H1 (cell line): ENCODE measurements around the gene SSH2. TPM values are rescaled to one million over a fixed set of nuclear protein-coding genes. Genes with fewer than 3 reads are reported as not detected.
A peak's percentile ranks its signal among the peaks of the same experiment; 100 is the strongest.

Source experiments
- CTCF ChIA-PET: fragments of 300-600 bp; sonication (Branson Sonifier 250); formaldehyde crosslinking; loops from one replicate; lab custom pipeline; 2021; ENCODE audit not compliant: partially characterized antibody; lab: Charles Lee
- POLR2A ChIA-PET: fragments of 300-600 bp; sonication (Branson Sonifier 250); formaldehyde crosslinking; loops from one replicate; lab custom pipeline; 2021; ENCODE audit warnings: inconsistent platforms; ENCODE audit not compliant: partially characterized antibody; lab: Charles Lee
- DNase-seq, 2 experiments: peaks; one replicate each; pipeline versions ENCODE4 v3.0.0 to v3.0.0-alpha.2; 2010 to 2022; ENCODE audit warnings: low spot score in 2 of 2, low read depth in 1 of 2, mixed read lengths in 1 of 2
- FAIRE-seq: peaks from 2 replicates; lab custom pipeline; 2011; peaks lifted over from hg19 to GRCh38; lab: Jason Lieb, UNC
- H2AFZ ChIP-seq: 2 replicates; pipeline ENCODE4 v1.8.1; 2012; ENCODE audit warnings: low read length, inconsistent platforms
- H2AK5ac ChIP-seq: 2 replicates; pipeline ENCODE4 v1.6.1; 2013; ENCODE audit warnings: low read depth, low read length
- H2BK120ac ChIP-seq: replicated peaks from 2 replicates; pipeline ENCODE3; 2013; ENCODE audit warnings: low read depth, low read length, inconsistent platforms
- H2BK12ac ChIP-seq: 2 replicates; pipeline ENCODE4 v1.6.1; 2013; ENCODE audit warnings: low read depth, low read length
- H2BK15ac ChIP-seq: 2 replicates; pipeline ENCODE4 v1.6.1; 2013; ENCODE audit warnings: low read length
- H2BK20ac ChIP-seq: 2 replicates; pipeline ENCODE4 v1.6.1; 2013; ENCODE audit warnings: low read length
- H2BK5ac ChIP-seq: 2 replicates; pipeline ENCODE4 v1.6.1; 2013; ENCODE audit warnings: low read depth, low read length
- H3K14ac ChIP-seq: 2 replicates; pipeline ENCODE4 v1.6.1; 2013; ENCODE audit warnings: inconsistent platforms; ENCODE audit not compliant: insufficient read length
- H3K18ac ChIP-seq: 2 replicates; pipeline ENCODE4 v1.6.1; 2013; ENCODE audit warnings: low read length; ENCODE audit errors: extremely low read depth
- H3K23ac ChIP-seq: 2 replicates; pipeline ENCODE4 v1.6.1; 2013; ENCODE audit warnings: inconsistent platforms; ENCODE audit not compliant: insufficient read length
- H3K23me2 ChIP-seq: 2 replicates; pipeline ENCODE4 v1.6.1; 2013; ENCODE audit warnings: low read depth, low read length
- H3K27ac ChIP-seq: 2 replicates; pipeline ENCODE4 v1.6.1; 2011; ENCODE audit warnings: low read depth, low read length, inconsistent platforms
- H3K27me3 ChIP-seq, 4 experiments: replicated peaks in 1 of 4; 1 replicate in 1 of 4; 2 replicates in 3 of 4; pipeline versions ENCODE4 v1.6.1 to v1.8.1; 2011 to 2013; ENCODE audit warnings: low read length in 3 of 4, mild to moderate bottlenecking in 3 of 4, inconsistent platforms in 2 of 4, mixed read lengths in 2 of 4, moderate library complexity in 1 of 4; ENCODE audit not compliant: control insufficient read depth in 3 of 4, insufficient read depth in 3 of 4; ENCODE audit errors: extremely low read depth in 1 of 4
- H3K36me3 ChIP-seq, 4 experiments: 2 replicates each; pipeline versions ENCODE4 v1.6.1 to v1.8.1; 2011 to 2013; ENCODE audit warnings: mild to moderate bottlenecking in 4 of 4, low read length in 3 of 4, moderate library complexity in 2 of 4, control low read depth in 1 of 4, inconsistent platforms in 1 of 4; ENCODE audit not compliant: insufficient read depth in 4 of 4, control insufficient read depth in 2 of 4
- H3K4ac ChIP-seq: replicated peaks from 2 replicates; pipeline ENCODE3; 2013; ENCODE audit warnings: low read length, low read depth, mixed read lengths, inconsistent platforms; ENCODE audit not compliant: insufficient read length
- H3K4me1 ChIP-seq, 4 experiments: replicated peaks in 1 of 4; 1 replicate in 1 of 4; 2 replicates in 3 of 4; pipeline versions ENCODE4 v1.6.1 to v1.8.1; 2011 to 2013; ENCODE audit warnings: low read length in 3 of 4, inconsistent platforms in 2 of 4, mixed read lengths in 1 of 4; ENCODE audit not compliant: insufficient read depth in 4 of 4, control insufficient read depth in 3 of 4
- H3K4me2 ChIP-seq, 2 experiments: 2 replicates each; pipeline versions ENCODE4 v1.6.1 to v1.8.1; 2011 to 2013; ENCODE audit warnings: low read depth in 2 of 2, low read length in 2 of 2, control low read depth in 1 of 2, inconsistent platforms in 1 of 2, mild to moderate bottlenecking in 1 of 2; ENCODE audit not compliant: insufficient read depth in 1 of 2
- H3K4me3 ChIP-seq, 4 experiments: fragments of 200-600, 300-600 bp in 1 of 4; sonication (generic), shearing (Covaris generic), sonication (Bioruptor Twin) in 1 of 4; 2 replicates each; pipeline versions ENCODE4 v1.5.1 to v1.8.1; 2011 to 2016; ENCODE audit warnings: low read length in 4 of 4, low read depth in 3 of 4, control low read depth in 2 of 4, inconsistent platforms in 2 of 4, mild to moderate bottlenecking in 2 of 4, mixed read lengths in 1 of 4, moderate library complexity in 1 of 4; ENCODE audit not compliant: insufficient read depth in 2 of 4; ENCODE audit errors: extremely low read depth in 1 of 4
- H3K56ac ChIP-seq: replicated peaks from 2 replicates; pipeline ENCODE3; 2013; ENCODE audit warnings: low read depth, mild to moderate bottlenecking, mixed read lengths, low read length, inconsistent platforms; ENCODE audit not compliant: insufficient read length
- H3K79me1 ChIP-seq: 2 replicates; pipeline ENCODE4 v1.6.1; 2013; ENCODE audit warnings: low read depth, low read length, control low read depth
- H3K79me2 ChIP-seq, 2 experiments: 2 replicates each; pipeline versions ENCODE4 v1.6.1 to v1.8.1; 2012 to 2013; ENCODE audit warnings: low read length in 2 of 2, mild to moderate bottlenecking in 2 of 2, inconsistent platforms in 1 of 2; ENCODE audit not compliant: insufficient read depth in 2 of 2, control insufficient read depth in 1 of 2
- H3K9ac ChIP-seq, 4 experiments: replicated peaks in 1 of 4; 1 replicate in 1 of 4; 2 replicates in 3 of 4; pipeline versions ENCODE4 v1.6.1 to v1.8.1; 2011 to 2013; ENCODE audit warnings: low read depth in 3 of 4, low read length in 3 of 4, control low read depth in 2 of 4, mild to moderate bottlenecking in 2 of 4, moderate library complexity in 2 of 4, inconsistent platforms in 1 of 4; ENCODE audit errors: extremely low read depth in 1 of 4
- H3K9me3 ChIP-seq, 2 experiments: 2 replicates each; pipeline versions ENCODE4 v1.6.1 to v1.8.1; 2012 to 2013; ENCODE audit warnings: mild to moderate bottlenecking in 2 of 2, moderate library complexity in 2 of 2, control low read depth in 1 of 2, inconsistent platforms in 1 of 2, low read depth in 1 of 2, low read length in 1 of 2, mixed read lengths in 1 of 2; ENCODE audit not compliant: insufficient read depth in 2 of 2
- H4K20me1 ChIP-seq, 2 experiments: replicated peaks in 1 of 2; 2 replicates each; pipeline versions ENCODE3 to v1.8.1; 2011 to 2013; ENCODE audit warnings: inconsistent platforms in 2 of 2, low read length in 2 of 2, mild to moderate bottlenecking in 1 of 2; ENCODE audit not compliant: insufficient read depth in 2 of 2, control insufficient read depth in 1 of 2
- H4K5ac ChIP-seq: 2 replicates; pipeline ENCODE4 v1.6.1; 2013; ENCODE audit warnings: low read length, low read depth, mixed read lengths, inconsistent platforms; ENCODE audit not compliant: insufficient read length
- H4K8ac ChIP-seq: 2 replicates; pipeline ENCODE4 v1.8.0; 2013; ENCODE audit warnings: mild to moderate bottlenecking, moderate library complexity, low read length, inconsistent platforms; ENCODE audit not compliant: insufficient read depth; ENCODE audit errors: extremely low read depth
- H4K91ac ChIP-seq: replicated peaks from 2 replicates; pipeline ENCODE3; 2013; ENCODE audit warnings: low read length, mixed read lengths, inconsistent platforms; ENCODE audit not compliant: insufficient read length
- CTCF ChIP-seq, 3 experiments: IDR thresholded peaks; 1 replicate in 2 of 3; 2 replicates in 1 of 3; pipeline versions ENCODE4 v1.5.1 to v1.6.1; 2011; ENCODE audit warnings: low read length in 3 of 3, mild to moderate bottlenecking in 3 of 3, inconsistent platforms in 2 of 3, low read depth in 1 of 3, moderate library complexity in 1 of 3; ENCODE audit not compliant: insufficient read depth in 1 of 3; ENCODE audit errors: control extremely low read depth in 1 of 3
- RAD21 ChIP-seq, 2 experiments: IDR thresholded peaks in 1 of 2; conservative IDR thresholded peaks in 1 of 2; 2 replicates each; pipeline ENCODE4 v1.6.1; 2011; ENCODE audit warnings: low read depth in 2 of 2, low read length in 2 of 2, improper control_type of control experiment in 1 of 2, inconsistent platforms in 1 of 2, mild to moderate bottlenecking in 1 of 2, moderate library complexity in 1 of 2
- SRF ChIP-seq: IDR thresholded peaks from 2 replicates; pipeline ENCODE4 v1.6.1; 2011; ENCODE audit warnings: mild to moderate bottlenecking, low read depth, low read length, moderate library complexity
- TCF12 ChIP-seq: IDR thresholded peaks from 2 replicates; pipeline ENCODE4 v1.6.1; 2011; ENCODE audit warnings: low read depth, mild to moderate bottlenecking, low read length
- WGBS, 2 experiments: shearing (Covaris generic) in 1 of 2; methylation state at CpG; one replicate each; pipeline versions ENCODE4 v1.1.6 to v1.1.7; 2013 to 2015; ENCODE audit warnings: low lambda C conversion rate in 2 of 2, mixed read lengths in 2 of 2, inconsistent platforms in 1 of 2, low coverage in 1 of 2, missing lambda C conversion rate in 1 of 2; ENCODE audit not compliant: insufficient replicate concordance in 2 of 2, insufficient coverage in 1 of 2, insufficient read length in 1 of 2; ENCODE audit errors: extremely low coverage in 1 of 2, missing lambda C conversion rate in 1 of 2; 5-methylcytosine and 5-hydroxymethylcytosine counted together
- polyA plus RNA-seq, 7 experiments: library from polyadenylated mRNA; depleted of rRNA in 3 of 7; stranded (reverse) in 5 of 7; unstranded in 2 of 7; fragments of >200 nt in 5 of 7; fragments of 200-250 nt in 2 of 7; gene quantifications; 1 replicate in 5 of 7; 2 replicates in 1 of 7; 4 replicates in 1 of 7; pipeline versions ENCODE4 v1.2.1 to v1.2.3, GENCODE V29; 2011 to 2013; ENCODE audit warnings: missing spikeins in 2 of 7, mixed read lengths in 2 of 7
- total RNA-seq: library from RNA; stranded (reverse); fragmentation: NEBNext Ultra II Directional; extraction: Animal tissue kit (Norgen Biotek cat#: 25700); gene quantifications from 2 replicates; pipeline ENCODE4 v1.2.1, GENCODE V29; 2021

Gene SSH2
- total and polyA plus RNA-seq, 2 of the 8 experiments (the other 6 are each of a cell fraction or from before 2014, with no cell fraction given): 5.2 to 15.9 TPM

- Histone ChIP-seq H3K36me3 (no peaks in the 10 kb centered on the region), H4K5ac (no peak overlapping the region), H3K4me1 (no peaks in the 10 kb centered on the region), H3K79me2 (no peaks in the 10 kb centered on the region), H3K23me2 (no peaks in the 10 kb centered on the region), H3K27me3 (no peaks in the 10 kb centered on the region), H3K23ac (no peak overlapping the region), H2BK12ac (no peak overlapping the region), H4K8ac (no peak overlapping the region), H3K4me3 (no peak overlapping the region), H4K91ac (no peak overlapping the region), H3K79me1 (no peaks in the 10 kb centered on the region), H3K4ac (no peak overlapping the region), H3K27ac (no peak overlapping the region), H2AFZ (no peak overlapping the region), H2BK15ac (no peak overlapping the region), H4K20me1 (peaks cover 0 to 3% of the 10 kb centered on the region in 2 experiments), H2BK20ac (no peak overlapping the region), H3K9ac (no peak overlapping the region), H3K14ac (no peak overlapping the region), H2BK120ac (no peak overlapping the region), H3K18ac (no peak overlapping the region), H2BK5ac (no peak overlapping the region), H3K56ac (no peak overlapping the region), H2AK5ac (no peak overlapping the region), H3K9me3 (no peaks in the 10 kb centered on the region), H3K4me2 (no peak overlapping the region)
- TF ChIP-seq CTCF (IDR thresholded peaks at IDR 0.05; ENCODE audit: control extremely low read depth in 1 of 3, insufficient read depth in 1 of 3, low read depth in 1 of 3, low read length in 3 of 3) (peak in 2 of 3 experiments; percentile 64 to 72; a peak in 3 of 4 replicates), TCF12 (no peak), RAD21 (IDR thresholded peaks at IDR 0.05 in 1 of 2, conservative IDR thresholded peaks at IDR 0.05 in 1 of 2; ENCODE audit: low read depth in 2 of 2, low read length in 2 of 2) (peak; percentile 84 to 85), SRF (no peak)
- WGBS, 2 experiments: 74% methylated on average over 13 of the region's 14 CpGs; no CpG with 5 or more reads in 1 of the 2 experiments
- DNase-seq: peak in 1 of 2 experiments; percentile 72
- ChIA-PET POLR2A (no interaction called here), CTCF (interaction anchor here (0.6 to 11.8 kb wide), 30 partner anchors 9 to 291 kb away, joined by 3 to 170 read pairs (median 4); partner anchors contain the start of gene SSH2)
- FAIRE-seq: peak; percentile 62
These were observed 122.3 kb downstream of the SSH2 start for GRCh38 chr17:29807520-29808361.
